ENCODE measurements around the gene A4GALT.

Gene A4GALT

GRCh38 chr22:42717197-42717928 is 3.3 kb downstream of the A4GALT start:
- ChIA-PET CTCF (no interaction called here), POLR2A (no interaction called here)
- no peak for TF ChIP-seq FOXA1 (IDR thresholded peaks at IDR 0.05)
- TF ChIP-seq ELF4 (IDR thresholded peaks at IDR 0.05): no peak
- TF ChIP-seq FOXM1 (IDR thresholded peaks at IDR 0.05; ENCODE audit: borderline replicate concordance): no peak
- DNase-seq (ENCODE audit: extremely low spot score): no peak

GRCh38 chr22:42716649-42717127 is 4.0 kb downstream of the A4GALT start:
- CTCF ChIA-PET: no interaction called here
- no peak for TF ChIP-seq ZNF384 (IDR thresholded peaks at IDR 0.05)
- no peak for TF ChIP-seq ARNT (IDR thresholded peaks at IDR 0.05)
- TF ChIP-seq HDGF (IDR thresholded peaks at IDR 0.05; ENCODE audit: borderline replicate concordance): no peak
- TF ChIP-seq BHLHE40 (IDR thresholded peaks at IDR 0.05; ENCODE audit: borderline replicate concordance): no peak
- TF ChIP-seq FOXA1 (IDR thresholded peaks at IDR 0.05): no peak
- TF ChIP-seq SUZ12 (IDR thresholded peaks at IDR 0.05): no peak
- no peak for TF ChIP-seq ELF4 (IDR thresholded peaks at IDR 0.05)
- no peak for TF ChIP-seq PKNOX1 (IDR thresholded peaks at IDR 0.05)
- no peak for TF ChIP-seq L3MBTL2 (conservative IDR thresholded peaks at IDR 0.05)
- no peak for TF ChIP-seq TARDBP (IDR thresholded peaks at IDR 0.05)
- TF ChIP-seq FOXK2 (IDR thresholded peaks at IDR 0.05): no peak
- TF ChIP-seq LEF1 (IDR thresholded peaks at IDR 0.05; ENCODE audit: borderline replicate concordance): no peak
- TF ChIP-seq CTBP1 (IDR thresholded peaks at IDR 0.05; ENCODE audit: borderline replicate concordance): no peak
- TF ChIP-seq SP1 (IDR thresholded peaks at IDR 0.05): no peak
- no peak for DNase-seq (ENCODE audit: extremely low spot score)
- POLR2A ChIA-PET: no interaction called here

- DNase-seq (ENCODE audit: extremely low spot score): no peak
- POLR2A ChIA-PET: no interaction called here
- CTCF ChIA-PET: no interaction called here
- TF ChIP-seq TARDBP (IDR thresholded peaks at IDR 0.05) (no peak), NFRKB (IDR thresholded peaks at IDR 0.05) (no peak), ELF4 (IDR thresholded peaks at IDR 0.05) (no peak), ZNF384 (IDR thresholded peaks at IDR 0.05) (no peak), BHLHE40 (IDR thresholded peaks at IDR 0.05; ENCODE audit: borderline replicate concordance) (no peak), PKNOX1 (IDR thresholded peaks at IDR 0.05) (no peak), SP1 (IDR thresholded peaks at IDR 0.05) (no peak), FOXA1 (IDR thresholded peaks at IDR 0.05) (no peak), L3MBTL2 (conservative IDR thresholded peaks at IDR 0.05) (no peak), CTBP1 (IDR thresholded peaks at IDR 0.05; ENCODE audit: borderline replicate concordance) (no peak), SUZ12 (IDR thresholded peaks at IDR 0.05) (no peak), ARNT (IDR thresholded peaks at IDR 0.05) (no peak)
Observed at GRCh38 chr22:42716221-42716620, 4.4 kb downstream of the A4GALT start.

- no peak for TF ChIP-seq HDGF (IDR thresholded peaks at IDR 0.05; ENCODE audit: borderline replicate concordance)
- ChIA-PET CTCF (no interaction called here), POLR2A (no interaction called here)
- DNase-seq (ENCODE audit: extremely low spot score): no peak
Observed at GRCh38 chr22:42714768-42715390, 5.8 kb downstream of the A4GALT start.

GRCh38 chr22:42714308-42714707 is 6.4 kb downstream of the A4GALT start:
- TF ChIP-seq SP1 (IDR thresholded peaks at IDR 0.05) (no peak), ZNF384 (IDR thresholded peaks at IDR 0.05) (0 out of 2 replicates have a peak, but pooled peaks have one; percentile 29), SUZ12 (IDR thresholded peaks at IDR 0.05) (no peak), FOXM1 (IDR thresholded peaks at IDR 0.05; ENCODE audit: borderline replicate concordance) (no peak)
- ChIA-PET CTCF (no interaction called here), POLR2A (no interaction called here)
- DNase-seq (ENCODE audit: extremely low spot score): no peak

- DNase-seq (ENCODE audit: extremely low spot score): no peak
- ChIA-PET POLR2A (no interaction called here), CTCF (interaction anchor here (0.6 kb wide), 1 partner anchor 16 kb away, joined by 5 read pairs; no protein-coding TSS in a partner anchor)
- TF ChIP-seq HDGF (IDR thresholded peaks at IDR 0.05; ENCODE audit: borderline replicate concordance): no peak
- TF ChIP-seq SP1 (IDR thresholded peaks at IDR 0.05): no peak
- TF ChIP-seq PKNOX1 (IDR thresholded peaks at IDR 0.05): no peak
- TF ChIP-seq FOXA1 (IDR thresholded peaks at IDR 0.05): no peak
- no peak for TF ChIP-seq ZNF384 (IDR thresholded peaks at IDR 0.05)
- TF ChIP-seq TARDBP (IDR thresholded peaks at IDR 0.05): no peak
- TF ChIP-seq ELF4 (IDR thresholded peaks at IDR 0.05): no peak
- TF ChIP-seq LEF1 (IDR thresholded peaks at IDR 0.05; ENCODE audit: borderline replicate concordance): no peak
- TF ChIP-seq SUZ12 (IDR thresholded peaks at IDR 0.05): no peak
- no peak for TF ChIP-seq L3MBTL2 (conservative IDR thresholded peaks at IDR 0.05)
- TF ChIP-seq FOXM1 (IDR thresholded peaks at IDR 0.05; ENCODE audit: borderline replicate concordance): no peak
- no peak for TF ChIP-seq NFRKB (IDR thresholded peaks at IDR 0.05)
- TF ChIP-seq ARNT (IDR thresholded peaks at IDR 0.05): no peak
- no peak for TF ChIP-seq BHLHE40 (IDR thresholded peaks at IDR 0.05; ENCODE audit: borderline replicate concordance)
- TF ChIP-seq CTBP1 (IDR thresholded peaks at IDR 0.05; ENCODE audit: borderline replicate concordance): no peak
- TF ChIP-seq FOXK2 (IDR thresholded peaks at IDR 0.05): no peak
Observed at GRCh38 chr22:42711895-42712837, 8.5 kb downstream of the A4GALT start.

Data from HEK293T (cell line).